HG03469 (cell line): ENCODE data around the gene PDK2.

ENCODE experiments used
- ATAC-seq: cut with Tn5 transposase; IDR thresholded peaks from one replicate; pipeline ENCODE4 v1.9.1; 2021; ENCODE audit warnings: mild to moderate bottlenecking, moderate library complexity, moderate number of reproducible peaks; ENCODE audit not compliant: unreplicated experiment

The PDK2 gene

GRCh38 chr17:50148226-50149090 is 53.3 kb downstream of the PDK2 start:
- no peak for ATAC-seq

DNA sequence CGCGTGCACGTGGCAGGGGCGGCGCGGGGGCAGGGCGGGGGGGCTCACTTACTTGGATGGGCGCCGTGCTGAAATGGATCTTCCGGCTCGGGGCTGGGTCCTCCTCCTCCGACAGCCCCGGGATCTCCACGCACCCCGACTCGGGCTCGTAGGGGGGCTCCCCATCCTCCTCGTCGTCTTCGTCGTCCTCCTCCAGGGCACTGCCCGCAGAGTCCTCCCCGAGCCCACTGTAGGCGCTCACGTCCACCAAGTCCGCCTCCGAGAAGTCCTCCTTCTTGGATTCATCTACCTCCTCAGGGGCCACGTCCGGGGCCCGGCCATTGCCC is 53.9 kb downstream of the PDK2 start:
- no peak for ATAC-seq

GRCh38 chr17:50149417-50150353 is 54.5 kb downstream of the PDK2 start:
- no peak for ATAC-seq

DNA sequence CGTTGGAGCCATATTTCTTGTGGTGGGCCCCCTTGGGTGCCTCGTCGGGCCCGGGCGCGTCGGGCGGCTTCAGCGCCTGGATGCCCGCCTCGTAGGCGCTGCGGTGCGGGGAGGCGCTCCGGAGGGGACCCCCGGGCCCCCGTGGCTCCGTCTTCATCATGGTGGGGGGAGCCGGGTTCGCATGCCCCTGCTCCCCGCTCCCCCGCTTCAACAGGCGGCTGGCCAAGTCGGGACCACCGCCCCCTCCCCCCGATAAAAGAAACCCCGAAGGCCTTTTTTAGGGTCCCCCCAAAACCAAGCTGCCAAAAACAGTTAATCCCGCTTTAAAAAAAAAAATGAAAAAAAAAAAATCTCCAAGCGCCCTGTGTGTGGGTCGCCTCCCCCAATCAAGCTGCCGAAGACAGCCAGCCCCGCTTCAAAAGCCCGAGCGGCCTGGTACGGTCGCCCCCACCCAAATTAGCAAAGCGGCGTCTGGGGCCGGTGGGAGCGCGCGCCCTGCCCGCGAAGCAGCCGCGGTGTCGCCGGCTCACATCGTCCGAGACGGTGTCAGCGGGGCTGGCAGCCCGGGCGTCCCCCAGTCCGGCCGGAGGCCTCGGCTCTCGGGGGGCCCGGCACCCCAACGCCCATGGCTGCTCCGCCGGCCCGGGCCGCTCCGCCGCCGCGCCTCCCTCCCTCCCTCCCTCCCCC is 55.3 kb downstream of the PDK2 start, which contains the start of gene PPP1R9B:
PPP1R9B (minus strand) TSS at position 324 of the 687 bp plus-strand sequence; CDS start at position 160, 164 bp downstream.
- ATAC-seq, result no peak

- ATAC-seq, result no peak
Measured at GRCh38 chr17:50151041-50151936, 56.1 kb downstream of the PDK2 start.

DNA sequence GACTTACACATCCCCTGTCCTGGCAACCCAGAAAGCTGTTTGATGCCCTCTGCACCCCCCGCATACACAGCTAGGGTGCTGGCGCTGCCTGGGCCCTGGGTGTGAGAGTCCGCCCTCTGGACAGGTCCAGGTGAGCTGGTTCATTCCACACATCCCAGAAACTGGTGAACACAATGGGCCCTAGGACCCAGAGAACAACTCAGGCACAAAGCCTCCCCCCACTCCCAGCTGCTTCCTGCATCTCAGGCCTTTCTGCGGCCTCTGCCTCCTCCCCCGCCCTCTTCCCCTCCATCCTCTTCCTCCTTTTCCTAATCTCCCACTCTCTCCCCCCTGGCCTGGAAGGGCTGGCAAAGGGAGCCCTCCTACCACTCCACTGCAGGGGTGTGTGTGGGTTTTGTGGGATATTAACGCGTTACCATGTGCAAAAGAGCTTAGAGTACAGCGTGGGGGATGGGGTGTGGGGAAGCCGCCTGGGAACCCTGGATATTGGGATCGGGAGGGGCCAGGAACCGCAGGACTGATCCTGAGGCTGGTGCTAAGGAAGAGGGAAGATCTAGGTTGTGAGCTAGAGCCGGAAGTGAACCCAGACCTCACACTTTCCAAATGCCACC is 56.9 kb downstream of the PDK2 start:
- no peak for ATAC-seq

DNA sequence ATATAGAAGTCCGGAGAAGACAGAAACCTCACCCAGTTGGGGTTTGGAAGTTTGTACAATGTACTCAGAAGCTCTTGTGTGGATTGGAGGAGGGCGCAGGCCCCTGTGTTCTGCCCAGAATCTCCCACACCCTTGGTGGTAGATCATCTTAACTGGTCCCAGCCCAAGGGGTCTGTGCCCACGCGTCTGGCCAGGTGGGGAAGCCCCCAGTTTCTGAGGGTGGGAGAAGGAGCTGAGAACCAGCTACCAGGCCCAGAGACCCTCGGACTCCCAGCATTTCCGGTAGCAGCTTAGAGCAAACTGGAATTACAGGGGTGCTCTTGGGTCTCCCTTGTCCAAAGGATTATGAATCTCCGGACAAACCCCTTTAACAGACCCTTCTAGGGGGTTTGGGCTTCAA is 57.6 kb downstream of the PDK2 start:
- no peak for ATAC-seq

DNA sequence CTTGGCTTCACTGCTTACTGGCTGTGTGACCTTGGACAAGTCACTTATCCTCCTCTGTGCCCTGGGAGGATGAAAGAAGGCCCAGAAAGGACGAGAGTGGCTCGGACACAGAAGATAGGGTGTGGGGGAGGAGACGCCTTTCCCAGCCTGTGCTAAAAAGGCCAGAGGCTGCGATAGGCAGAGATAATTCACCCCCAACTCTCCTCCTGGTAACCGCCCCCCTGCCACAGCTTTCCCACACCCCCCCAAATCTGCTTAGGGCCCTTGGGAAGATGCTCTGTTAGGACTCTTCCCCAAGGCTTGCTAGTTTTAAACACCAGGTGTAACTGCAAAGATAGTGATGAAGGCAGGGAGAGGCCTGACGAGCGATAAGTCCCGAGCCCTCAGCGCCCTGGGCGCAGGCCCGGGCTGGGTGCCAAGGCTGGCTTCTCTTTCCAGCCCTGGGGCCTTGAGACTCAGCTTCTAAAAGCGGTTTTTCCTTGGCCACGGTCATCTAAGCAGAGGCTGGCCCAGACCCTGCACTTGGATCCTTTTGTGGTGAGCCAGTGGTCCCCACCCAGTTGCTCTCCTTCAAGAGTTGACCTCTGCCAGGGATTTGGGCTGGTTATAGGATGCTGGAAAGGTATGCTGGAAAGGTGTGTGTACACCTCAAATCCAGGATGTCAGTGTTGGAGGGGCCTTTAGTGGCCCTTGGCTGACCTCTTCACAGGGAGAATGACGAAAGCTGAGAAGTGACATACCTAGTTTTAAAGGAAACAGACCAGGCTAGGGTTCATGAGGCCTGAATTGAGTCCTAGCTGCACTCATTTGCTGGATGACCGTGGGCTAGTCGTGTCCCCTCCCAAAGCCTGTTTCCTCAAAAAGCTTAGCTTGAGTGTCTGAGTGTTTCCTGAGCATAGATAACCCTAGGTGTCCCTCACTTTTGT is 58.8 kb downstream of the PDK2 start:
- no peak for ATAC-seq

DNA sequence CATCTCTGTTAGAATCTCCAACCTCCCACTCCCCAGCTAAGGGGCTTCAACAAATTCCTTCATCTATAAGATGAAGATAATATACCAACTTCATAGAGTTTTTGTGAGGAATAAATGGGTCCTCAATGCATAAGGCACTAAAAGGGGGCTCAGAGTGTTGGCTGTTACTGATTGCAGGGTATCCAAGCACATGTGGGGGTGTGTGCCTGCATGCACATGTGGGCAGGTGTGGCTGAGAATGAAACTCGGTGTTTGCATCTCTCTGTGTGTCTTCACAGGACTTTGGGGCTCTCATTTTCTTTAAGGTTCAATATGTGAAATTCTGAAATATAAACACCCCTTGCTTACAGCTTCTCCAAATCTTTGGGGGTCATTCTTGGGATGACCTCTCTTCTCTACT is 59.5 kb downstream of the PDK2 start:
- ATAC-seq, result no peak

- no peak for ATAC-seq
Measured at GRCh38 chr17:50155115-50155819, 60.1 kb downstream of the PDK2 start.

DNA sequence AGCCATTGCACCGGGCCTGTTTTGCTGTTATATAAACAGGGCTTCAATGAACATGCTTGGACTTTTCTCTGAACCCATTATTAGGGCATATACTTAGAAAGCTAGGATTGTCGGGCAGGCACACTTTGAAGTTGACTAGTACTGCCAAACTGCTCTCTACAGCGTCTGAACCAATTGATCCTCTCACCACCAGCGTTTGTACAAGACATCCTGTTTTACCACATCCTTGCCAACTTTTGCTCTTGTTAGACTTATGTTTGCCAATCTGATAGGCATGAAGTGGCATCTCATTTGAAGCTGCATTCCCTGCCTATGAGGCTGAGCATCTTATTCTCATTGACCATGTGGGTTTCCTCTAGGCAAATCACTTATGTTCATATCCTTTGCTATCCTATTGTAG is 62.7 kb downstream of the PDK2 start:
- ATAC-seq, result no peak

- no peak for ATAC-seq
Measured at GRCh38 chr17:50161023-50161910, 66.1 kb downstream of the PDK2 start.
